ENCODE data around the gene ASPHD1. TPM values are rescaled to one million over a fixed set of nuclear protein-coding genes. Genes with fewer than 3 reads are reported as not detected.

ASPHD1 gene, protein sequence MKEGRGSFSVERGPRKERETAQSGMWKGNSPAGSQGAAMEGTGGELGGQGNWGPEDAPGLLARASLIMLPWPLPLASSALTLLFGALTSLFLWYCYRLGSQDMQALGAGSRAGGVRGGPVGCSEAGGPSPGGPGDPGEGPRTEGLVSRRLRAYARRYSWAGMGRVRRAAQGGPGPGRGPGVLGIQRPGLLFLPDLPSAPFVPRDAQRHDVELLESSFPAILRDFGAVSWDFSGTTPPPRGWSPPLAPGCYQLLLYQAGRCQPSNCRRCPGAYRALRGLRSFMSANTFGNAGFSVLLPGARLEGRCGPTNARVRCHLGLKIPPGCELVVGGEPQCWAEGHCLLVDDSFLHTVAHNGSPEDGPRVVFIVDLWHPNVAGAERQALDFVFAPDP
- 12.4 to 27.0 TPM (median 23.7 TPM) in 5 replicates for total RNA-seq (2022; extraction: Qiagen RNA extraction; ENCODE audit: low read depth)

DNA sequence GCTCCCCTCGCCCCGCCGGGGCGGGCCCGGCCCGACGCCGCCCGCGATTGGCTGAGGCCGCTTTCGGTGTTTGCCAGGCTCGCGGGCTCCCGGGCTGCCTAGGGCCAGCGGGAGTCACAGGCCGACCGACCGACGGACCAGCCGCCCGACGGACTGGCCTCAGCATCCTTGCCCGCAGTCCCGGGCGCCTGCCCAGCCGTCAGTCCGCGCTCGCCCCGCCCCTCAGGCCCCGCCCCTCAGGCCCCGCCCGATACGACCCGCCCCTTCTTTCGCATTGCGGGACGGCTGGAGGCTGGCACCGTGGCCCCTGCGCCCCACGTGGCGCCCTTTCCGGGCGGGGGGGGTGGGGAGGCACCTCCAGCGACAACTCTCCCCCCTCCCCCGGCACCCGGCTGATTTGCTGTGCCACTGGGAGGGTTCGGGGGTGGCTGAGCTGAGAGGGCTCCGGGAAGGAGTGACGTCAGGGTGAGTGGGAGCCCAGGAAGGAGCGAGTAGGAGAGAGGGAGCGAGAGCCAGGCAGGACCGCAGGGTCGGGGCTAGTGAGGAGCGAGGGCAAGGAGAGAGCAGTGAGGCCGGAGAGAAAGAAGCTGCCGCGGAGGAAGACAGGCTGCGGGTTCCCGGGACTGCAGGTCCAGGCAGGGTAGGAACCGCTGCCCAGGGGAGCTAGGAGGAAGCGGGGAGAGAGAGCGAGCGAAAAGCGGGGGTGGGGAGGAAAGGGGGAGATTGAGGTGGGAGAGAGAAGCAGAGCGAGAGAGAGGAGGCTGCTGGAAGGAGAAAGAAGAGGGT, at the start of gene ASPHD1:
ASPHD1 (plus strand) TSS at position 387 of the 786 bp plus-strand sequence. CDS start 484 bp downstream, outside the sequence.

DNA sequence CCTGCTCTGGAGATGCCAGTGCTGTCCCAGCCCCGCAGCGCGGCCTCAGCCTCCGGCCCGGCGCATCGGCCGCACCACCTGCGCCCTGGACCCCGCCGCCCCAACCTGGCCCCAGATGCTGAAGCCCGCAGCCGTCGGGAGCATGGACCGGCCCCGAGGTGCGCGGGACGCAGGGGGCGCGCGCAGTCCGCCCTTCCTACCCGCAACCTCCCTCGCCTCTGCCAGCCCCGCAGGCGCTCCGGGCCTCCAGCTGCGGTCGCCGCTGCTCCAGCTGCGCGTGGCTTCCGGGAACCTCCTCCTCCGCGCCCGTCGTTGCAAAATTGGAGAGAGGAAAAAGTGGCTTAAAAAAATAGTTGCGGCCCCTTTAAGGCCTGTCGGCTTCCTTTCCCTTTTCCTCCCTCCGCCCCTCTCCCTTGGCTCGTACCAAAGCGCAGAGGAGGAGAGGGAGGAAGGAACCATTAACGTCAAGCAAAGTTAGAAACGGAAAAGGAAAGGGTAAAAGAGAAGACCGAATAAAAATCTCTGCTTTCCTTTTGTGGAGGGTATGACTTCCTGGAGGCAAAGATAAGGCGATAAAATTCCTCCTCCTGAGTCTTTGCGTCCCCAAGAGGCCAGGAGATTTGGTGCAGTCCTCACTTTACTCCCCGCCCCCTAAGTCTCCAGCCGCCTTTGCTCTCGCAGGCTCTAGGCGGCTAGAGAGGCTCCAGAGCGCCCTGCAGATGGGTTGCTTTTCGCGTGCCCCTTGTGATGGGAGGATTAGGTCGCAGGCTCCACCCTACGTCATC, 37.2 kb upstream of the ASPHD1 start, which contains the start of gene CDIPT:
CDIPT (minus strand) TSS at position 343 of the 785 bp plus-strand sequence. CDS start 369 bp downstream, outside the sequence.

DNA sequence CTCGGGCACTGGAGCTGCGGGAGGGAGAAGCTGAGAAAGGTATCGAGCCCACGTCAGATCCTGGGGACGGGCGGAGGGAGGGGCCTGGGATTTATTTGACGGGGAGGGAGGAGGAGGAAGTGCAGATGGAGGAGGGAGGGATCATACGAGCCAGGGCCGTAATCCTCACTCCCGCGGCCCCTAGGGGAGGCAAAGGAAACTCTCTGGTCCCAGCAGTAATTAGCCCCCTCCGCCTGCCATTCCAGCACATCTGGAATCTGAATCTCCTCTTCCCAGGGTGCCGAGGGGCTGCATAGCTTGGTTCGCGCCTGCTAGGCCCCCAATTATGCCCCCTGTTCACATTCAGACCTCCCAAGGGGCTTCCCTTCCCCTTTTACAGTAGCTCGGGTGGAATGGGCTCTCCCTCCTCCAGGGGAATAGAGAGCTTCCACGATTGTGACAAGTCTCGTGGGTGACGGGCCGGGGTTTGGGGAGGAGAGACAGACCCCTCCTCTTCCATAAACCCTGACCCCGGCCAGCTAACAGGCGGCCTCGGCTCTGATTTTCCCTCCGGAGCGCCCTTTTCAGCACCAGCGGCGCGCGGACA, 679 bp upstream of the ASPHD1 start, which contains the start of gene SEZ6L2:
SEZ6L2 (minus strand) TSS at position 35 of the 586 bp plus-strand sequence. CDS start 531 bp downstream, outside the sequence.

DNA sequence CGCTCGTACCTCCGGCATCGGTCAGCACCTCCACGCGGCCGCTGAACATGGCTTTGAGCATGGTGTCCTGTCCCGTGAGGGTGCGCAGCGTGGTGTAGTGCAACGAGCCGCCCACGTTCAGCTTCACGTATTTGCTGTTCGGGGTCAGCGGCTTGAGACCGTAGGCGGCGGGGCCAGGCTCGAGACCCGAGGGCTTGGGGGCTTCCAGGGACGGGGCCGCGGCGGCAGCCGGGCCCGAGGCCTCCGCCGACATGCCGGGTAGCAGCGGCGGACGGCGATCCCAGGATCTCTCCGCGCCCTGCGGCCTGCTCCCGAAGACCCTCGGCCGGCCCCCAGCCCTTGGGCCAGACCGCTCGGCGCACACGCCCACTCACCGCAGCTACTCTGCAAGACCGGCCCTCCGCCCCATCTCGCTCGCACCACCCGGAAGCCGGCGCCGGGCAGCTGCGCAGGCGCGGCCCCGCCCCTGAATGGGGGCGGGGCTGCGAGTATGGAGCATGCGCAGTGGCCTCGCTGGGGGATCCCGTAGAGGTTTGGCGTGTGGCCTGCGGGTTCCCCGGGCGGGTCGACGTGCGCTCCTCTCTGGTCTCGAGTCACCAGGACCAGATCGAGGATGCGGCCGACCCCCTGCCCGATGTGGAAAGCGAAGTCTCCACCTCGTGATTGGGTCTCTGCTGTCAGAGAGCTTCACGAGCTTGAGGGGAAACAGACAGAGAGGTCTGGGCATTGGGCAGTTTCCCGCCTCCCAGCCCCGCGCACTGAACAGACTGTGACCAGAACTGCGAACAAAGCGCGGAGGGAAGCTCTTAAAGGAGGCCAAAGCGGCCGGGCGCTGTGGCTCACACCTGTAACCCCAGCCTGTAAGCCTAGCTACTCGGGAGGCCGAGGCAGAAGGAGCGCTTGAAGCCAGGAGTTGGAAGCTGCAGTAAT, 25.8 kb downstream of the ASPHD1 start, which contains the start of gene KCTD13:
KCTD13 (minus strand) TSS at position 446 of the 930 bp plus-strand sequence; CDS start at position 253, 193 bp downstream.

Other genes with a start within 250 kb of the ASPHD1 start
- 0.08 TPM in 1 of 5 replicates, not detected in the others for gene SPN, start 237.2 kb upstream of the ASPHD1 start, total RNA-seq (2022; extraction: Qiagen RNA extraction; ENCODE audit: low read depth)
- 0.31 to 1.1 TPM (median 0.87 TPM) in 5 replicates for gene QPRT, start 221.3 kb upstream of the ASPHD1 start, total RNA-seq (2022; extraction: Qiagen RNA extraction; ENCODE audit: low read depth)
- gene C16orf54, start 154.5 kb upstream of the ASPHD1 start, total RNA-seq (2022; extraction: Qiagen RNA extraction; ENCODE audit: low read depth) = not detected in 5 replicates
- not detected in 5 replicates for gene ZG16, start 122.2 kb upstream of the ASPHD1 start, total RNA-seq (2022; extraction: Qiagen RNA extraction; ENCODE audit: low read depth)
- gene KIF22, start 109.7 kb upstream of the ASPHD1 start, total RNA-seq (2022; extraction: Qiagen RNA extraction; ENCODE audit: low read depth) = 73.9 to 96.4 TPM (median 95.6 TPM) in 5 replicates
- gene MAZ, start 94.0 kb upstream of the ASPHD1 start, total RNA-seq (2022; extraction: Qiagen RNA extraction; ENCODE audit: low read depth) = 140 to 181 TPM (median 172 TPM) in 5 replicates
- gene PRRT2, start 88.3 kb upstream of the ASPHD1 start, total RNA-seq (2022; extraction: Qiagen RNA extraction; ENCODE audit: low read depth) = 0.27 to 0.52 TPM (median 0.33 TPM) in 5 replicates
- 35.0 to 50.8 TPM (median 46.6 TPM) in 5 replicates for gene PAGR1, start 84.3 kb upstream of the ASPHD1 start, total RNA-seq (2022; extraction: Qiagen RNA extraction; ENCODE audit: low read depth)
- 99.3 to 146 TPM (median 135 TPM) in 5 replicates for gene MVP, start 80.0 kb upstream of the ASPHD1 start, total RNA-seq (2022; extraction: Qiagen RNA extraction; ENCODE audit: low read depth)
- 47.4 to 106 TPM (median 95.8 TPM) in 5 replicates for gene CDIPT, start 37.3 kb upstream of the ASPHD1 start, total RNA-seq (2022; extraction: Qiagen RNA extraction; ENCODE audit: low read depth)
- gene SEZ6L2, start 938 bp upstream of the ASPHD1 start, total RNA-seq (2022; extraction: Qiagen RNA extraction; ENCODE audit: low read depth) = 11.0 to 24.3 TPM (median 19.9 TPM) in 5 replicates
- 9.3 to 20.1 TPM (median 15.0 TPM) in 5 replicates for gene KCTD13, start 25.7 kb downstream of the ASPHD1 start, total RNA-seq (2022; extraction: Qiagen RNA extraction; ENCODE audit: low read depth)
- gene TMEM219, start 61.6 kb downstream of the ASPHD1 start, total RNA-seq (2022; extraction: Qiagen RNA extraction; ENCODE audit: low read depth) = 72.2 to 98.5 TPM (median 97.9 TPM) in 5 replicates
- 16.9 to 36.1 TPM (median 34.3 TPM) in 5 replicates for gene TAOK2, start 73.4 kb downstream of the ASPHD1 start, total RNA-seq (2022; extraction: Qiagen RNA extraction; ENCODE audit: low read depth)
- 9.6 to 19.0 TPM (median 14.5 TPM) in 5 replicates for gene HIRIP3, start 95.1 kb downstream of the ASPHD1 start, total RNA-seq (2022; extraction: Qiagen RNA extraction; ENCODE audit: low read depth)
- gene INO80E, start 95.8 kb downstream of the ASPHD1 start, total RNA-seq (2022; extraction: Qiagen RNA extraction; ENCODE audit: low read depth) = 101 to 119 TPM (median 109 TPM) in 5 replicates
- gene DOC2A, start 110.5 kb downstream of the ASPHD1 start, total RNA-seq (2022; extraction: Qiagen RNA extraction; ENCODE audit: low read depth) = 0.88 to 3.5 TPM (median 2.5 TPM) in 5 replicates
- not detected in 5 replicates for gene C16orf92, start 122.7 kb downstream of the ASPHD1 start, total RNA-seq (2022; extraction: Qiagen RNA extraction; ENCODE audit: low read depth)
- 0.26 to 0.56 TPM (median 0.36 TPM) in 4 of 5 replicates, not detected in the other for gene TLCD3B, start 130.8 kb downstream of the ASPHD1 start, total RNA-seq (2022; extraction: Qiagen RNA extraction; ENCODE audit: low read depth)
- gene ALDOA, start 165.3 kb downstream of the ASPHD1 start, total RNA-seq (2022; extraction: Qiagen RNA extraction; ENCODE audit: low read depth) = 1,377 to 1,871 TPM (median 1,822 TPM) in 5 replicates
- gene PPP4C, start 175.5 kb downstream of the ASPHD1 start, total RNA-seq (2022; extraction: Qiagen RNA extraction; ENCODE audit: low read depth) = 99.1 to 153 TPM (median 144 TPM) in 5 replicates
- 0.20 to 0.50 TPM (median 0.27 TPM) in 5 replicates for gene TBX6, start 191.4 kb downstream of the ASPHD1 start, total RNA-seq (2022; extraction: Qiagen RNA extraction; ENCODE audit: low read depth)
- 4.2 to 10.8 TPM (median 8.6 TPM) in 5 replicates for gene YPEL3, start 195.7 kb downstream of the ASPHD1 start, total RNA-seq (2022; extraction: Qiagen RNA extraction; ENCODE audit: low read depth)
- gene GDPD3, start 213.0 kb downstream of the ASPHD1 start, total RNA-seq (2022; extraction: Qiagen RNA extraction; ENCODE audit: low read depth) = 1.1 to 2.1 TPM (median 1.6 TPM) in 5 replicates
- gene MAPK3, start 222.7 kb downstream of the ASPHD1 start, total RNA-seq (2022; extraction: Qiagen RNA extraction; ENCODE audit: low read depth) = 34.6 to 39.2 TPM (median 36.7 TPM) in 5 replicates